Subcutaneous adipose tissue (tissue), 4 donors: ENCODE measurements around the gene MED27. TPM values are rescaled to one million over a fixed set of nuclear protein-coding genes. Genes with fewer than 3 reads are reported as not detected.

ENCODE experiments used
- total RNA-seq, 4 donors: library from RNA; depleted of rRNA; stranded (reverse); fragments of >200 nt; gene quantifications; one replicate each; pipeline ENCODE4 v1.1.0, GENCODE V29; 2016
- TF ChIP-seq, protein P1 (sequence below): fragments of 450-650 bp; IDR thresholded peaks from one replicate; pipeline ENCODE4 v1.5.1; 2016; ENCODE audit warnings: low read depth, mild to moderate bottlenecking, control low read depth, antibody characterized with exemption, moderate library complexity

MED27 gene
- total RNA-seq, 4 donors from 2014 or later = 7.3 to 13.4 (median 9.9) TPM

- TF ChIP-seq, protein P1, sequence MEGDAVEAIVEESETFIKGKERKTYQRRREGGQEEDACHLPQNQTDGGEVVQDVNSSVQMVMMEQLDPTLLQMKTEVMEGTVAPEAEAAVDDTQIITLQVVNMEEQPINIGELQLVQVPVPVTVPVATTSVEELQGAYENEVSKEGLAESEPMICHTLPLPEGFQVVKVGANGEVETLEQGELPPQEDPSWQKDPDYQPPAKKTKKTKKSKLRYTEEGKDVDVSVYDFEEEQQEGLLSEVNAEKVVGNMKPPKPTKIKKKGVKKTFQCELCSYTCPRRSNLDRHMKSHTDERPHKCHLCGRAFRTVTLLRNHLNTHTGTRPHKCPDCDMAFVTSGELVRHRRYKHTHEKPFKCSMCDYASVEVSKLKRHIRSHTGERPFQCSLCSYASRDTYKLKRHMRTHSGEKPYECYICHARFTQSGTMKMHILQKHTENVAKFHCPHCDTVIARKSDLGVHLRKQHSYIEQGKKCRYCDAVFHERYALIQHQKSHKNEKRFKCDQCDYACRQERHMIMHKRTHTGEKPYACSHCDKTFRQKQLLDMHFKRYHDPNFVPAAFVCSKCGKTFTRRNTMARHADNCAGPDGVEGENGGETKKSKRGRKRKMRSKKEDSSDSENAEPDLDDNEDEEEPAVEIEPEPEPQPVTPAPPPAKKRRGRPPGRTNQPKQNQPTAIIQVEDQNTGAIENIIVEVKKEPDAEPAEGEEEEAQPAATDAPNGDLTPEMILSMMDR = no peak
These were observed 219.2 kb downstream of the MED27 start for GRCh38 chr9:131860430-131860829.

GRCh38 chr9:131858147-131858546 lies 221.5 kb downstream of the MED27 start:
- TF ChIP-seq, protein P1 = no peak

DNA sequence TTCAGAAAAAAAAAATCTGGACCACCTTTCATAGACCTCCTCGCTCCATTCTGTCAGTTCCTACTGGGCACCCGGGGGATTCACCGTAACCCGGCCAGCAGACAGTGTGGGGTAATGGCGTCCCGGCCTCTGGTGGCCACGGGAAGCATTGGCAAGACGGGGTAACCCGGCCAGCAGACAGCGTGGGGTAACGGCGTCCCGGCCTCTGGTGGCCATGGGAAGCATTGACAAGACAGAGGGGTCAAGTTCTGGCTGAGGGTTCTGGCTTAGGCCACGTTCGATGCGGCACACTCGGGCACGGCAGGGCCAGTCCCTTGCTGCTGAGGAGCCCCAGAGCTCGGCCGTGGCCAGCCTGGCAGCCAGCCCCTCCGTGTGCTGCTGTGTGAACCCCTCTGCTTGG lies 223.6 kb downstream of the MED27 start:
- TF ChIP-seq, protein P1 = no peak

DNA sequence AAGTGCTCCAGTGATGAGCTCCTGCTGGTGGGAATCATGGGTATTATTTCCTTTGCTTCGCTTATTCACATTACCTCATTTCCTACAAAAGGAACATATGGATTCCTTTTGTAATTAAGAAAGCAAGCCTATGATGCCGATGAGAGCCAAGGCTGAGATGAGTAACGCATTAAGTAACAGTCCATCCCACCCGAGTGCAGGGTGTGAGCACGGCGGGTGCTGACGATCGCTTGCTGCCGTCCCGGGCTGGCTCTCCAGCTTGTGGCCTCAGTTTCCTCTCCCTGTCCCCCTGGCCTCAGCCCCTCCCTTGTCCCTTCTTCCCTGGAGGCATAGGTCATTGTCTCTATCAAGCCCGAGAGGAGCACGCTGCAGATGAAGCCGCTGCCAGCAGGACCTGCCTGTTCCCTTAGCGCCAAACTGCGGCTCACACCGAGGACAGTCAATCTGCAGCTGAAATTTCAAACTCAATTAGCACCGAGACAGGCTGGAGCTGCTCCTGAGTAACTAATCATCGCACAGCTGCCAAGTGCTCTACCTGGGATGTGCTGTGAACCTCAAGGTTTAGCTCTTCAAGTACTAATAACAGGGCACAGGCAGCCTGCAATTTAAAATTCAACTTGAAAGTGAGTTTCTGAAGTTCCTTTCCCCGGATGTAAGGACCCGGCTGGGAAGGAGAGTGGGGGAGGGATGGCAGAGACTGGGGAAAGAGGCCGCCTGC lies 224.6 kb downstream of the MED27 start:
- TF ChIP-seq, protein P1 = no peak

- TF ChIP-seq, protein P1 = no peak
These were observed 225.3 kb downstream of the MED27 start for GRCh38 chr9:131854334-131854733.

- TF ChIP-seq, protein P1 = no peak
These were observed 226.2 kb downstream of the MED27 start for GRCh38 chr9:131853434-131853833.

GRCh38 chr9:131851414-131851813 lies 228.3 kb downstream of the MED27 start:
- TF ChIP-seq, protein P1 = no peak
